ENCODE measurements around the gene FBXL14.

DNA sequence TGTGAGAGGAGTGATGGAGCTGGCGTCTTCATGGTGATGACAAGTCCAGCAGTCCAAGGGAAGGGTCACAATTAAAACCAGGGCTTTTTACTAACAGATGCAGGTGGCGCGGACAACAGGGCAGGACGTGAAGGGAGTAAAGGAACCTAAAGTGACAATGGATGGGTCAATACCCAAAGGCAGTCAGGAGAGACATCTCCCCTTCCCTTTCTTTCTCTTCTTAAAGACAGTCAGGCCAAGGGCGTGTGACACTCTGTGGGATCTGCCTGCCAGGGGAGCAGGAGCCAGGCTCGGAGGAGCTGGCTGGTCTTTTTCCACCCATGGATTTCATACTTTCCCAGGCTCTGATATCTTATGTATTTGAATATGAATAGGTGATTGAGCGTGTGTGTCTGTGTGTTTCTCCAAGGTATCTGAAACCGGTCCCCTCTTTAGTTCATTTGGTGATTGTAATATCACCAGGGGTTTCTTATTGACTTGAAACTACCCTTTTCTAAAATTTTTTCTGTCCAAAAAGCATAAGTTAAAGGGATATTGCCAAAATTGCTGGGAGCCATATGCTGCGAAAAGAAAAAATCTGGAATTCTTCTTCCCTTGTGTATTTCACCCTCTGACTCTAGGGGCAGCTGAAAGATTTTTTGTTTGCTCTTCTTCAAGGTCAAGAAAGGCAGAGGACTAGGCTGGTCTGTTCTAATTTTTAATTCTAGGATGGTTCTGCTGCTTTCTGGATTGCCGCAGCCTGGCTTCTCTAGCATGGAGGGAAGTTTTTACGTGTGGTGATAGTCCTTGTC is 61.8 kb downstream of the FBXL14 start:
- TF ChIP-seq TAF1 (IDR thresholded peaks at IDR 0.05; ENCODE audit: low read depth) (no peak), CEBPB (IDR thresholded peaks at IDR 0.05) (no peak)
